Measurements from ENCODE around the gene RBM7.

The RBM7 gene

DNA sequence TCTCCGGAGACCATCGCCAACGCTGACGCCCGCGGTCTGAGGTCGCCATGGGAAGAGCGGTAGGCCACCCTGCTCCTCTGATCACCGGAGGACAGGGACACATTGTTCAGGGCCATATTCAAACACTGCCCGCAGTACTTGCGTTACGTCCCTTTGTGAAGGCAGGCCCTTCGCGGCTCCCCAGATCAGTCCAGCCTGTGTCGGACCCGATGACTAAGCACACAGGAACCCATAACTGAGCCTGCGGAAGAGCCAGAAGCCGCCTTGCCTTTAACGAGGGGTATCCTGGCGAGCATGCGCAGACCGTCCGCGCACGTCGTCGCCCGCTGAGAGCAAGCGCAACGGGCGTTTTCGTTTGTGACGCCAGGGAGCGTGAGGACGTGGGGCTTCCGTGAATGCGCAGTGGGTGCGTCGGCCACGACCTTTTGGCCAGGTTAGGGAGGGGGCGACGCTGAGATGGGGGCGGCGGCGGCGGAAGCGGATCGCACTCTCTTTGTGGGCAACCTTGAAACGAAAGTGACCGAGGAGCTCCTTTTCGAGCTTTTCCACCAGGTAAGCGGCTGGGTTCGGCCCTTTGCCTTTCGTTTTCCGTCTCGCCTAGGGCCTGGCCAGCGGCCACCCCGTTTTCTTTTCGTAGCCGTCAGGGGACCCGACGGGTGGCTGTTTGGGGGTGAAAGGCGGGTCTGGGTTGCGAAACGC is at the start of gene RBM7, which contains the start of gene C11orf71:
Gene RBM7 (plus strand): TSS at position 451 of the 699 bp plus-strand sequence. CDS start 6 bp downstream, at position 457.
Gene C11orf71 (minus strand): TSS at position 296 of the 699 bp plus-strand sequence. CDS start 180 bp downstream, at position 116.
- DNase-seq, result peak; percentile 98

DNA sequence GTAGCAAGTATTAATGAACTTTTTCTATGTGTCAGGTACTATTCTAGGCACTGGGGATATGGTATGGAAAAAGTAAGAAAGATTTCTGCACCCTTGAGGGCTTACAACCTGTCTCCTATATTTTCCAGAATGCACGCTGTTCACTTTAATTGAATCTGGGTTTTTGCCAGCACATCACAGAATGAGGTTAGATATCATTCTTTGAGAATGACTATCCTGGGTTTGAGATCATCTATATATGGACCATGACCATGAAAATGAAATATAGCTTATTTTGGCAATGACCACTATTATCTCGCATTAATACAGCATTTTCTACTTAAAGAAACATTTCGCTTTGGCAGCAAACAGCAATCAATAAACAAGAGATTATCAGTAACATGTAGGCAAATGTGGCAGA is 47.0 kb upstream of the RBM7 start:
- DNase-seq, result no peak

DNA sequence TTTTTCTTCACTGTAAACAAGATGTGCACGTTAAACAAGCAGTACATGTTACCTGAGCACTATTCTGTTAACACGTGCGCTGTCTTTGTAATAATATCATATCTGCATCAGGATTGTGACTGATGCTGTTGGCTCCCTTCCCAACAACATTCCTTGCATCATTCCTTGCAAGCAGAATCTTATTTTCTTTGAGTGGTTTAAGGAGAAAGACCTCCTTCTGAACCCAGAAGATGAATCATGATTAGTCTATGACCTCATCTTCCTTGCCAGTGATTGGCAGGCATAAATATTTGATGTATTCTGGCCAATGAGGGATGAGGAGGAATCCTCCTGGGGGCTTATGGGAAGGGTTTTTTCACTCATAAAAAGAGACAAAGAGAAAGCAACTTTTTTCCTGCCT is 46.4 kb upstream of the RBM7 start:
- no peak for DNase-seq

DNA sequence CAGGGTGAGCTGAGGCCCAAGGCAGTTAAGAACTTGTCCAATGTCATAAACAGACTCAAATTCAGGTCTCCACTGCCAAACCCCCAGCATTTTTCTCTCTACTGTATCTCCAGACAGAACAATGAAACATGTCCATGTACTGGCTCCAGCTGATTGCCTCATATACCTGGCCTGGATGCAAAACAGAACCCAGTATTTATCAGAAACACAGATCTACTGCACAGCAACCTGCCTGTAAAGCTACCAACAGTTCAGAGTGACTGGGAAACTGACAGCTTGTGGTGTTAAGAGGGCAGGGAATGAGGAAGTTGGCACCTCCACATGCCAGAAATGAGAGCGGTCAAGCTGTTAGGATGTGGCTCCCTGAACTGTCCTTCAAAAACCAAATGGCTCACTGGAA is 41.8 kb upstream of the RBM7 start:
- no peak for DNase-seq

DNA sequence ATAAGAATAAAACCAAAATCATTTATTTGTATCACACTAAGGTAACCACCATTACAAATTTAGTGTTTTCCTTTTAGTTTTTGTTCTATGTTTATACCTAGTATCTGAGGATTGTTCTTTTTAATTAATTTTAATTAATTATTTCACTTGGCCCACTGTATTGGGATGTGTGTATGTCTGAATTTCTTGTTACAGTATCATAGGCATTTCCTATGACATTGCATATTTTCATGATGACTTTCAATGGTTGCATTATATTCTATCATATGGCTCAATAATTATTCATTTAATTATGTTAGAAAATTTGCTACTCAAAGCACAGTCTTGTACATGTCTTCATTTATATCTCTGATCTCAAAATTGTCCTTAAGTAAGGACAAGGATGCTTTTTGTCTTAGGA is 41.1 kb upstream of the RBM7 start:
- no peak for DNase-seq

- DNase-seq, result no peak
These were observed 38.1 kb upstream of the RBM7 start for GRCh38 chr11:114362326-114362725.

DNA sequence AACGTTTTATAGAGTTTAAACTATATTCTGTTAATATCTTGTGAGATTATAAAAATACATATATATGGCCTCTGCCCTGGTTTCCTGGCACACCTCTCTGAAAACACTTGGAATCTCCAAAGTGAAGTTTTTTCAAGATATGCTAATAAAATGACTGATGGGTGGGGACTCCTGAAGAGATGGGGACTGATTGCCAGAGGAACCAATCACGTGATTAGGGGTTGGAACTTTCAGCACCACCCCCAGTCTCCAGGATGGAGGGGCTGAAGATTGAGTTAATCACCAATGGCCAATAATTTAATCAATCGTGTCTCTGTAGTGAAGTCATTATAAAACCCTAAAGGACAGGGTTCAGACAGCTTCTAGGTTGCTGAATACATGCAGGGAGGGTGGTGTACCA is 37.5 kb upstream of the RBM7 start:
- DNase-seq, result no peak

GRCh38 chr11:114366331-114367243 is 33.9 kb upstream of the RBM7 start:
- DNase-seq, result no peak

DNA sequence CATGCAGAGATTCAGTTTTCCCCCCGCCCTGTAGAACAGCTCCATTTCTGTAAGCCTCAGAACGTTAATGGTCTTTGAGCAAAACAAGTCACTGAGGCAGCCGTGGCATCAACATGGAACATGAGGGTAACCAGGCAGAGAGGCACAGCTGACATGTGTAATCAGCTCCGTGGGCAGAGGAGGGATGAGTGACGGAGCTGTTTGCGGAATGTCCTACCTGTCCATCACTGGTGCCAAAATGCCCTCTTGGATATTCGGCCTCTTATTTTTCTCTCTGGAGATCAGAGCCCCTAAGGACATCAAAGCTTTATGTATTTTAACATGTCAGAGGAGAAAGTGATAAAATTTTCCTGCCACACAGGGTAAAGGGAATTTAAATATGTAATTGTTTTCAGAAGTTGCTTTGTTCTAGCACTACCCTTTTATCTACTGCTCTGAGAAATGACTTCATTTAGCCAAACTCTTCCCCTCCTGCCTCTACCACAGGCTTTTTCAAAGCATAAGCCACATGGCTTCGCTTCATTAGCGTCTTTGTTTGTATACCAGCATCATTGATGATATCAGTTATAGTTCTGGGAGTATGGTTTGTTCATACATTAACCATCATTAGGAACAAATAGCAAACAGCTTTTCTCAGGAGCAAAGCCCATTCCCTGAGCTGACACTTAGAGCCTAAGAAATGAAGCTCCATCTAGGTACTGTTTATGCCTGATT is 33.1 kb upstream of the RBM7 start:
- DNase-seq, result no peak

- DNase-seq, result no peak
These were observed 31.4 kb upstream of the RBM7 start for GRCh38 chr11:114368918-114369680.

DNA sequence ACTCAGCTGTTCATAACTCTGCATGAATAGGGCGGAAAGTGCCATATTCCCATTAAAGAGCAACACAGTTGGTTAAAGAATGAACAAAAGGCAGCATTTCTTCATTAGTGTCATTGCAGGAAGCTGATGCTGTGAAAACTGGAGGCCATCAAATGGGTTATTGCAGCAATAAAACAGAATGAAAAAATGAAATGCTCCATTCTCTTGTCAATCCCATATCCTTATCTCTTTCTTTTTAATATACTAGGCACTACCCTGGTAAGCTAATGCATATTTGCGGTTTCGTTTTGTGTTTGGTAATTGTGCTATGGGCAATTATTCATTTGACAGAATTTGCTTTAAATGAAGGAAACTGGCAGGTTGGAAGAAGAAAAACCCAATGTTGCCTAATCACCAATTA is 25.4 kb upstream of the RBM7 start:
- no peak for DNase-seq

GRCh38 chr11:114377612-114378267 is 22.7 kb upstream of the RBM7 start:
- no peak for DNase-seq

DNA sequence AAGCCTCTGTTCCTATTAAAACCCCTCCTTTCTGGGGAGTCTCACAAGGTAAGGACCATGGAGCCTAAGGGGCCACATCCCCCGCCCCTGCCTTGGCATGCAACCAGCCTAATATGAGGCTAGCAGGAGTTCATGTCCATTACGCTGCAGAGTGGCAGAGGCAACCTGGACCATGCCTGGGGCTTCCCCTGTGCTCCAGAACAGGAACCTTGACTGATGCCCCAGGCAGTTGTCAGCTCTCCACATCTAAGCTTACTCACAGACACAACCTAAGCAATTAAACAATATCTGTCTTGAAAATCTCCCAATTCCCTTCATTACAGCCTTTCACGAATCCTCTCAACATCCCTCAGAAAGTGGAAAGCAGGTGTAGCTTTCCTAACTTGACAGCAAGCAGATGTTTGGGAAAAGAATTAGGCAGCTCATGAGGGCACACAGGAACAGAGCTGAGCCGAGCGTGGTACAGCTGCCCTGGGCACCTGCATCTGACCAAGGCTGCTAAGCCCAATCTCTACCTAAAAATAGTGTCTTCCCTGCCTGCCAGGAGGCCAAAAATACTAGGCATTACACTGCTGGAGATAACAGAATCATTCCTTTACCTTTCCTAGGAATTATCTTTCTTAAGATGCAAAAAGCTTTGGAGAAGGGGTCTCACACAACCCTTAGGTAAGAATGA is 20.9 kb upstream of the RBM7 start:
- no peak for DNase-seq

- DNase-seq, result no peak
These were observed 18.0 kb upstream of the RBM7 start for GRCh38 chr11:114382509-114382908.

DNA sequence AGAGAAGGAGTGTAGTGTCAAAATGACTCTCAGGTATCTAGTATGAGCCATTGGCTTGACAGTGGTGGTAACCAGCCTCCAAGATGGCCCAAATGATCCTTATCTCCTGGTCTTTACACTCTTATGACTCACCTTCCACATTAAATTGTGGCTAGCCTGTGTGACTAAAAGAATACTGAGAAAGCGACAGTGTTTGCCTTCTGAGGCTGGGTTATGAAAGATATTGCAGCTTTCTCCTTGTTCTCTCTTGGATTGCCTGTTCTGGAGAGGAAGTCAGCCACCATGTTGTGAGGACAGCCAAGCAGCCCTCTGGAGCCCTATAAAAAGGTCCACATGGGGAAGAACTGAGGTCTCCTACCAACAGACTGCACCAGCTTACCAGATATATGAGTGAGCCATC is 16.0 kb upstream of the RBM7 start:
- no peak for DNase-seq

GRCh38 chr11:114386131-114386530 is 14.3 kb upstream of the RBM7 start:
- no peak for DNase-seq

- DNase-seq, result no peak
These were observed 13.9 kb upstream of the RBM7 start for GRCh38 chr11:114386545-114386944.

GRCh38 chr11:114392735-114393667 is 7.5 kb upstream of the RBM7 start:
- no peak for DNase-seq

- DNase-seq, result no peak
These were observed 4.7 kb upstream of the RBM7 start for GRCh38 chr11:114395736-114396135.

DNA sequence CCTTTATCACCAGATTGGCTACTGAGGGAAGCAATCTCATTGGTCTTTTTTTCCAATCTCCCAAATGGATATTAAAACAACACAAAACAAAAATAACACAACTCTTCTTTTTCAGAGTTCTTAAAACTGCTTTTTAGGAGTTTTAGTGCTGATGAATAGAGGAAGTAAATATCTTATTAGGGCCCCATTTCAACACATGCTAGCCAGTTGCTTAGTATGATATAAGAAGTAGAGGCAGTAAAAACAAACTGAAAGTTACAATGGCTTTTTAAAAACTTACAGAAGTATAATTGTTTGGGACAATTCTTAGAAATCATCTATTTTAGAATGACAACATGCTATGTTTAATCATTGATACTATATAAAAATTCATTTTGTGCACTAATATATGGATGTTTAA is 3.5 kb upstream of the RBM7 start:
- no peak for DNase-seq
